ENCODE data around the gene WDR18. TPM values are rescaled to one million over a fixed set of nuclear protein-coding genes. Genes with fewer than 3 reads are reported as not detected.

Gene WDR18
- total RNA-seq, 4 donors from 2014 or later, result 25.0 to 52.6 (median 42.2) TPM

GRCh38 chr19:974564-975257 lies 9.4 kb upstream of the WDR18 start:
- Histone ChIP-seq H3K36me3 (peaks cover 21% of the 10 kb centered on the region), H3K4me1 (peaks cover 4% of the 10 kb centered on the region)
- 85% methylated on average over 18 of the region's 37 CpGs for WGBS

GRCh38 chr19:976476-976875 lies 7.7 kb upstream of the WDR18 start:
- Histone ChIP-seq H3K27me3 (no peaks in the 10 kb centered on the region), H3K36me3 (peaks cover 9% of the 10 kb centered on the region), H3K4me3 (no peak overlapping the region), H3K9me3 (no peaks in the 10 kb centered on the region), H3K27ac (no peak overlapping the region), H3K4me1 (peaks cover 10% of the 10 kb centered on the region)
- no peak for DNase-seq (ENCODE audit: low spot score in 2 of 2)
- 70% methylated on average over 2 of the region's 10 CpGs for WGBS
- TF ChIP-seq EP300 (IDR thresholded peaks at IDR 0.05) (no peak), CTCF (IDR thresholded peaks at IDR 0.05) (no peak), POLR2AphosphoS5 (IDR thresholded peaks at IDR 0.05) (no peak)

More at GRCh38 chr19:974564-975257, 9.4 kb upstream of the WDR18 start:
- TF ChIP-seq POLR2A (IDR thresholded peaks at IDR 0.05), result no peak
- TF ChIP-seq CTCF (IDR thresholded peaks at IDR 0.05), result no peak
- no peak for TF ChIP-seq EP300 (IDR thresholded peaks at IDR 0.05)
- TF ChIP-seq POLR2AphosphoS5 (IDR thresholded peaks at IDR 0.05), result no peak
- no peak overlapping the region for H3K27ac ChIP-seq
- H3K27me3 ChIP-seq, result no peaks in the 10 kb centered on the region
- H3K4me3 ChIP-seq, result no peak overlapping the region
- no peaks in the 10 kb centered on the region for H3K9me3 ChIP-seq
- DNase-seq (ENCODE audit: low spot score in 2 of 2), result no peak

GRCh38 chr19:977058-977464 lies 7.1 kb upstream of the WDR18 start:
- no peak overlapping the region for H3K4me3 ChIP-seq
- WGBS, result 80% methylated on average over 23 of the region's 24 CpGs
- H3K4me1 ChIP-seq, result peaks cover 10% of the 10 kb centered on the region
- TF ChIP-seq POLR2A (IDR thresholded peaks at IDR 0.05) (no peak), EP300 (IDR thresholded peaks at IDR 0.05) (no peak), CTCF (IDR thresholded peaks at IDR 0.05) (no peak), POLR2AphosphoS5 (IDR thresholded peaks at IDR 0.05) (no peak)
- H3K36me3 ChIP-seq, result peaks cover 3% of the 10 kb centered on the region
- no peaks in the 10 kb centered on the region for H3K9me3 ChIP-seq
- H3K27me3 ChIP-seq, result no peaks in the 10 kb centered on the region
- DNase-seq (ENCODE audit: low spot score in 2 of 2), result no peak
- H3K27ac ChIP-seq, result no peak overlapping the region

GRCh38 chr19:979318-979741 lies 4.8 kb upstream of the WDR18 start:
- Histone ChIP-seq H3K9me3 (no peaks in the 10 kb centered on the region), H3K4me3 (no peak overlapping the region), H3K4me1 (peaks cover 27% of the 10 kb centered on the region), H3K27me3 (no peaks in the 10 kb centered on the region), H3K27ac (no peak overlapping the region), H3K36me3 (no peaks in the 10 kb centered on the region)
- 47% methylated on average over 12 of the region's 19 CpGs for WGBS
- TF ChIP-seq EP300 (IDR thresholded peaks at IDR 0.05) (no peak), POLR2A (IDR thresholded peaks at IDR 0.05) (no peak), CTCF (IDR thresholded peaks at IDR 0.05) (no peak), POLR2AphosphoS5 (IDR thresholded peaks at IDR 0.05) (no peak)
- no peak for DNase-seq (ENCODE audit: low spot score in 2 of 2)

- DNase-seq (ENCODE audit: low spot score in 2 of 2), result no peak
- WGBS, result 68% methylated on average over 4 of the region's 32 CpGs
- Histone ChIP-seq H3K4me3 (no peak overlapping the region), H3K27me3 (no peaks in the 10 kb centered on the region), H3K9me3 (no peaks in the 10 kb centered on the region), H3K36me3 (no peaks in the 10 kb centered on the region), H3K4me1 (peaks cover 36% of the 10 kb centered on the region), H3K27ac (no peak overlapping the region)
- TF ChIP-seq POLR2AphosphoS5 (IDR thresholded peaks at IDR 0.05), result no peak
- TF ChIP-seq POLR2A (IDR thresholded peaks at IDR 0.05), result no peak
- TF ChIP-seq CTCF (IDR thresholded peaks at IDR 0.05), result no peak
- no peak for TF ChIP-seq EP300 (IDR thresholded peaks at IDR 0.05)
Measured at GRCh38 chr19:980133-980998, 3.8 kb upstream of the WDR18 start.
